ENCODE results near the gene TGIF2.
"Not testable (repeated sequence)": the region's sequence is repeated elsewhere in the genome, so short reads cannot be mapped to it uniquely, and the experiment has no call there.

TGIF2 gene

GRCh38 chr20:36611625-36612024, 38.2 kb downstream of the TGIF2 start:
- no peak for DNase-seq (ENCODE audit: low read depth in 2 of 3, low spot score in 1 of 3)

DNA sequence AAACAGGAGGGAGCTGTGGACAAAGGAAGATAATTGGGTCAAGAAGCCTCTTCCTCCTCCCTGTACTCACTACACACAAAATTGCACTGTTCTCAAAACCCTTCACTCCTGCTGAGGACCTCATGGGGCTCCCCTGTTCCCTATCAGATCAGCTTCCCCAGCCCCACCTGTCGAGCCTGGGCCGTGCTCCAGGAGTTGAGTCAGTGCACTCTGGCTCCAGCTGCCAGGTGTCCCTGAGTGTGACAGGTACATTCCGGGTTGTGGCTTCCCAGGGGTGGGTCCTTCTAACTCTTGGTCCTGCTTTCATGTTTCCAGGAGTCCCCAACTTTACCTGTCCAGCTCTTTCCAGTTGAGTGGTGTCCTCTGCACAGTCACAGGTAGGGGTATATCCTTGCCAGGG, 40.6 kb downstream of the TGIF2 start:
- no peak for DNase-seq (ENCODE audit: low read depth in 2 of 3, low spot score in 1 of 3)

DNA sequence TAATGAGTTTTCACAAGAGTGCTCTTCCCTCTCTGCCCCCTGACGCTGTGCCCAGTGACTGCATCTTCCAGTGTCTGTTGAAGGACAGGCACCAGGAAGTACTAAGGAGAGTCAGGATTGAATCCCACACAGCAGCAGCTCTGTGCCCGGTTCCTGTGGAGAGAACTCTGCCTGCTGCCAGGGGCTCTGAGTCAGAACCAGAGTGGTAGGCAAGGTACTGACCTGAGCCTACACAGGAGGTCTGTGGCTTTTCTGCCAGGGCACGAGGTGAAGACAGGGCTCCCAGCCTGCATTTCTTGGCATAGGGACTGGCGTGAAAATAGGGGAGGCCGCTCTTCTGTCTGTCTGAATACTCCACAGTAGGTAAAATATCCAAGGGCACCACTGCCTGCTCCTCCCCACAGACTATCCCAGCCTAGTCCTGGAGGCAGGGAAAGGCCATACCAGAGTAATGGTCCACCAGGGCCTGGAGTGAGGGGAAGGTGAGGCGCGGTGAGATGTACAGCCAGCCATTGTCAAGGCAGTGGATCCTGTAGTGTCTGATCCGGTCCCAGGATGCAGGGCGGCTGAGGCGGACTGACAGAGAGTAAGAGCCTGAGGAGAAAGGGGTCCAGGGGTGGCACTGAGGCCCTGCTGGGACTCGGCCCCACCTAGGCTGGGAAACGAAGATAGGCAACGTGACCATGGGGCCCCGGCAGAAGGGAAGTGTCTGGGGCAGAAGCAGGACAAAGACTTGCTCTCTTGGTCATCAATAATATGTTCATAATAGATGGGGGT, 41.6 kb downstream of the TGIF2 start:
- DNase-seq (ENCODE audit: low read depth in 2 of 3, low spot score in 1 of 3), result no peak

GRCh38 chr20:36620917-36621316, 47.5 kb downstream of the TGIF2 start:
- DNase-seq (ENCODE audit: low read depth in 2 of 3, low spot score in 1 of 3), result no peak

DNA sequence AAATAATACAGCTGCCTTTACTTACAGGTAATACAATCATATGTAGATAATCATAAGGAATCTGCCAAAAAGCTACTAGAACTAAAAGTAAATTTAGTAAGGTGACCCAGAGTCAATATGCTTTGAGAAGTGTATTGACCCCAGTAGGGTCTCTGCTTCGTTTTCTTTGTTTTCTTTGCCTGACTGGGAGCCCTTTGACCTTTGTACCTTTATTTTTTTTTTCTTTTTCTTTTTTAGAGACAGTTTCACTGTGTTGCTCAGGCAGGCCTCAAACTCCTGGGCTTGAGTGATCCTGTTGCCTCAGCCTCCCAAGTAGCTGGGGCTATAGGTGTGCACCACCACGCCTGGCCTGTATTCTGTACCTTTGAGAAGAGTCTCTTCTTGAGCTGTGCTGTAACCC, 50.0 kb downstream of the TGIF2 start:
- DNase-seq (ENCODE audit: low read depth in 2 of 3, low spot score in 1 of 3), result no peak

DNA sequence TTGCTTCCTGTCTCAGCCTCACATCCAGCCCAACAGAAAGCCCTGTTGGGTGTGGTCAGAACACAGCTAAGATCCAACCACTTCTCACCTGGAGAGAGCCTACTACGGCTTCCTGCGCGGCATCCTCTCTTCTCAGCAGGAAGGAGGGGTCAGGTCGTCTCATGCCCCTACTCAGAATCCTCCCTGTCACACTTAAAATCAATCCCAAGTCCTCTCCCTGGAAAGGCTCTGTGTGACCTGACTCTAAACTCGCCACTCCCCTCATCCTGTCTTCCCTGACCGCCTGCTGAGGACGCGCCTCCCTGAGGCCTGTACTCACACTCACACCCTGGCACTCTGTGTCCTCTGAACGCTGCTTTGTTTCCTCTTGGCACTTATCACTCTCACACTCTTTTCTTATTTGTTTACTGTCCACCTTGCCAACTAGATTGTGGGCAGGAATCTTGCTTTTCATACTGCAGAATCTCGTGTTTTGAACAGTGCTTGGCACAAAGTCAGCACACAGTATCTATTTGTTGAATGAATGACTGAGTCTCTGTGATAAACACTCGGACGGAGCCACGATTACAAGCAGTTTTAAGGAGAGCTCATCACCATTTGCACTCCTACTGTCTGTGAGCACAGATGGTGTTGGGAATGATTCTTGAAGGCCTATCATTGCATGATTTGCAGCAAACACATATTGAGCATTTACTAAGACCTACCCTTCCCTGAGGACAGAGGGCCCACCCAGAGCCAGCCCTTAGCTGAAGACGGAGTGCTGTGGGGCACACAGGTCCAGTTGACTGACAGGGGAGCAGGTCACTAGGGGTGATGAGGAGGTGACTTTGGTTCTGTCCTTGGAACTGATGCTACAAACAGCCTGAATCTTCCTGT, 50.9 kb downstream of the TGIF2 start:
- DNase-seq (ENCODE audit: low read depth in 2 of 3, low spot score in 1 of 3), result no peak

DNA sequence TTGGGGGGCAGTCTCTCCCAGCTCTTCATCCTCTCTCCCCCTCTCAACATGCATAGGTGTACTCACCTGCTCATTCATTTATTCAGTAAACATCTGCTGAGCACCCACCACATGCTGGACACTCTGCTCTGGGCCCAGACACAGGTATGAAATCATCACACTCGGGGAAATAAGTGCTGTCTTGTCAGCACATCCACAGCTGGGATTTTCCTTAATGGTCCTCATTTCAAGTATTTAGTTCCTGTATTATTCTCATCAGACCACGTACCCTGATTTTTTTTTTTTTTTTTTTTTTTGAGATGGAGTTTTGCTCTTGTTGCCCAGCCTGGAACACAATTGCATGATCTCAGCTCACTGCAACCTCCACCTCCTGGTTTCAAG, 51.5 kb downstream of the TGIF2 start:
- DNase-seq (ENCODE audit: low read depth in 2 of 3, low spot score in 1 of 3), result no peak

- DNase-seq (ENCODE audit: low read depth in 2 of 3, low spot score in 1 of 3), result no peak
Measured at GRCh38 chr20:36628076-36628475, 54.7 kb downstream of the TGIF2 start.

GRCh38 chr20:36629719-36630681, 56.6 kb downstream of the TGIF2 start:
- peak in 1 of 3 donors; percentile 40 for DNase-seq (ENCODE audit: low read depth in 2 of 3, low spot score in 1 of 3)

DNA sequence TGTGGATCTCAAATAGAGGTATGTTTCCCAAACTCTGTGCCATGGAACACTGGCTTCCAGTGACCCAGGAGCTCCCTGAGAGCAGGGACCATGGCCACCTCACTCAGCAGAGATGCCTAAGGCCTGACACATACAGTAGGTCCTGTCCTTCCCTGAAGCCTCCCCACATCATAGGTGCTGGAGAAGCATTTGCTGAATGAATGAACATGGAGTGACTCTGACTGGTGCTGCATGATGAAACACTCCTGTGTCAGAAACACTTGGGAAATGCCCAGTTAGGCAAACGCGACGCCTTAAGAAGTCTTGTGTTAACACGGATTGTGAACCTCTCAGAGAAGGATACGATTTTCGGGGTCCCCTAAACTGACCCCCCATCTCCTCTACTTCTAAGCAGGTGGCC, 58.2 kb downstream of the TGIF2 start:
- no peak for DNase-seq (ENCODE audit: low read depth in 2 of 3, low spot score in 1 of 3)

- no peak for DNase-seq (ENCODE audit: low read depth in 2 of 3, low spot score in 1 of 3)
Measured at GRCh38 chr20:36632147-36632486, 58.7 kb downstream of the TGIF2 start.

DNA sequence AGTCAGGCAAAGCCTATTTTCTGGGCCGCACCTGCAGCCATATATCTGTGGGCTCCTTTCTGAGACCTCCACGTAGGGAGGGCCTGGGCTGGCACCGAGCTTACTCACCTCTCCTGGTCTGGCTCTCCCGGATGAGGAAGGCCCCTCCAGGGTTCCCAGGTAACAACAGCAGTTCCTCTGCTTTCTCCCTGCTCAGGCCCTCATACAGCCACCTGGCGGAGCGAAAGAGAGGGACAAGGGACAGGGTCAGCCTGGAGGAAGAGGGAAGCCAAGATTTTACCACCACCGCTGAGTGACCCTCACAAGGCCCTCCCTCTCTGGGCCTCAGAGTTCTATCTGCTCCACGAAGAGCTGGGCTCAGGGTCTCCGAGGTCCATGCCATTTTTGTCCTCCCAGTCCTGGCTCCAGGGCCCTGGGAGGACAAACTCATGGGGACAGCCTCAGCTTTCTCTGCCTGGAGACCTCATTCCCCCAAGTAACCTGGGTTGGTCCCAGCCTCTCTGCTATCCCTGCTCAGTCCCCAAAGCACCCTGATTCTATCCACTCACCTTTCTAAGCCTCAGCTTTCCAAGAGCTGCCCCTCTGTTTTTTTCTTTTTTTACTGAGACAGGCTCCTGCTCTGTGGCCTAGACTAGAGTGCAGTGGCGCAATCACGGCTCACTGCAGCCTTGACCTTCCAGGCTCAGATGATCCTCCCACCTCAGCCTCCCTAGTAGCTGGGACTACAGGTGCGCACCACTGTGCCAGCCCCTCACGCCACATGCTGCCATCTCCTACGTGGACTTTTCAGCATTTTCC, 59.3 kb downstream of the TGIF2 start:
- no peak for DNase-seq (ENCODE audit: low read depth in 2 of 3, low spot score in 1 of 3)

GRCh38 chr20:36633285-36633772, 59.9 kb downstream of the TGIF2 start:
- DNase-seq (ENCODE audit: low read depth in 2 of 3, low spot score in 1 of 3), result no peak

- DNase-seq (ENCODE audit: low read depth in 2 of 3, low spot score in 1 of 3), result no peak
Measured at GRCh38 chr20:36634342-36634741, 60.9 kb downstream of the TGIF2 start.

DNA sequence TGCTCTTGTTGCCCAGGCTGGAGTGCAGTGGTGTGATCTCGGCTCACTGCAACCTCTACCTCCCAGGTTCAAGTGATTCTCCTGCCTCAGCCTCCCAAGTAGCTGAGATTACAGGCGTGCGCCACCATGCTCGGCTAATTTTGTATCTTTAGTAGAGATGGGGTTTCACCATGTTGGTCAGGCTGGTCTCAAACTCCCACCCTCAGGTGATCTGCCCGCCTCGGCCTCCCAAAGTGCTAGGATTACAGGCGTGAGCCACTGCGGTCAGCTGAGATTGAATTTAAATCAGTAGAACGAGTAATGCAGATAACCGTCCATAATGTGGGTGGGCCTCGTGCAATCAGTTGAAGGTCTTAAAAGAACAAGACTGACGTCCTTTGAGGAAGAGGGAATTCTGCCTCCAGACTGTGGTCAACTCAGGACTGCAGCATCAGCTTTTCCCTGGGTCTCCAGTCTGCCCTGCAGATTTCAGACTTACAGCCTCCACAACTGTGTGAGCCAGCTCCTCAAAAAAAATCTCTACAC, 65.5 kb downstream of the TGIF2 start:
- DNase-seq (ENCODE audit: low read depth in 2 of 3, low spot score in 1 of 3), result not testable (repeated sequence)

GRCh38 chr20:36641506-36641843, 68.1 kb downstream of the TGIF2 start:
- no peak for DNase-seq (ENCODE audit: low read depth in 2 of 3, low spot score in 1 of 3)

GRCh38 chr20:36642136-36642535, 68.7 kb downstream of the TGIF2 start:
- no peak for DNase-seq (ENCODE audit: low read depth in 2 of 3, low spot score in 1 of 3)
